Small intestine (tissue), 7 donors: ENCODE data around the gene CCL27. TPM values are rescaled to one million over a fixed set of nuclear protein-coding genes. Genes with fewer than 3 reads are reported as not detected.

ENCODE experiments used
- DNase-seq, 2 donors: peaks; one replicate each; pipeline versions ENCODE4 v3.0.0 to v3.0.0-alpha.2; 2013
- FAIRE-seq: peaks from 2 replicates; lab custom pipeline; 2012; peaks lifted over from hg19 to GRCh38; lab: Jason Lieb, UNC
- H3K27ac ChIP-seq, 3 donors: one replicate each; pipeline ENCODE4 v1.5.1; 2013; ENCODE audit warnings: low read length in 2 of 3, mild to moderate bottlenecking in 2 of 3, control low read depth in 1 of 3, inconsistent platforms in 1 of 3, low read depth in 1 of 3, moderate library complexity in 1 of 3
- H3K27me3 ChIP-seq, 3 donors: one replicate each; pipeline ENCODE4 v1.6.1; 2013; ENCODE audit warnings: low read length in 3 of 3, inconsistent platforms in 1 of 3; ENCODE audit not compliant: control insufficient read depth in 3 of 3, insufficient read depth in 3 of 3
- H3K36me3 ChIP-seq, 3 donors: one replicate each; pipeline ENCODE4 v1.6.1; 2013; ENCODE audit warnings: low read length in 3 of 3, inconsistent platforms in 1 of 3, low read depth in 1 of 3, mild to moderate bottlenecking in 1 of 3, moderate library complexity in 1 of 3; ENCODE audit not compliant: control insufficient read depth in 3 of 3, insufficient read depth in 2 of 3
- H3K4me1 ChIP-seq, 3 donors: one replicate each; pipeline ENCODE4 v1.6.1; 2013; ENCODE audit warnings: low read length in 2 of 3, inconsistent platforms in 1 of 3, low read depth in 1 of 3, mild to moderate bottlenecking in 1 of 3, moderate library complexity in 1 of 3; ENCODE audit not compliant: control insufficient read depth in 3 of 3, insufficient read depth in 2 of 3
- H3K4me3 ChIP-seq, 3 donors: one replicate each; pipeline ENCODE4 v1.5.1; 2013; ENCODE audit warnings: low read length in 3 of 3, control low read depth in 1 of 3, inconsistent platforms in 1 of 3, low read depth in 1 of 3, mild to moderate bottlenecking in 1 of 3, moderate library complexity in 1 of 3
- H3K9me3 ChIP-seq, 2 donors: one replicate each; pipeline ENCODE4 v1.6.1; 2013; ENCODE audit warnings: low read depth in 1 of 2, low read length in 1 of 2; ENCODE audit not compliant: control insufficient read depth in 2 of 2, insufficient read depth in 1 of 2
- WGBS, 3 donors: extraction: QIAGEN DNeasy Blood & Tissue Kit; methylation state at CpG; one replicate each; pipeline ENCODE4 v1.1.7; 2013; 5-methylcytosine and 5-hydroxymethylcytosine counted together
- polyA plus RNA-seq, 4 donors: library from polyadenylated mRNA; stranded (reverse) in 3 of 4; unstranded in 1 of 4; fragments of 200-250 nt in 3 of 4; fragments of 120-200 nt in 1 of 4; gene quantifications; one replicate each; pipeline versions ENCODE4 v1.2.1 to v1.2.3, GENCODE V29; 2013
- donor health status: healthy with polysubstance abuse.
- donor health status: control.
- donor health status: control.
- donor health status: Bipolar disorder and iron deficiency.
- donor health status: healthy.

CCL27 gene
- polyA plus RNA-seq, 4 donors: 0.09 to 0.89 (median 0.24) TPM; not detected in 1

- no peak for FAIRE-seq
- peaks cover 0 to 16% (median 0%) of the 10 kb centered on the region in 3 donors for H3K36me3 ChIP-seq
- 43 to 65% (median 59%) methylated on average over 5 of the region's 5 CpGs for WGBS, 3 donors
- peaks cover 0 to 25% (median 2%) of the 10 kb centered on the region in 3 donors for H3K4me1 ChIP-seq
- H3K27ac ChIP-seq: no peak overlapping the region
- peaks cover 0 to 27% (median 6%) of the 10 kb centered on the region in 3 donors for H3K27me3 ChIP-seq
- no peaks in the 10 kb centered on the region for H3K9me3 ChIP-seq
- DNase-seq: no peak
- no peak overlapping the region for H3K4me3 ChIP-seq
Observed at GRCh38 chr9:34633166-34633565, 29.3 kb downstream of the CCL27 start.

DNA sequence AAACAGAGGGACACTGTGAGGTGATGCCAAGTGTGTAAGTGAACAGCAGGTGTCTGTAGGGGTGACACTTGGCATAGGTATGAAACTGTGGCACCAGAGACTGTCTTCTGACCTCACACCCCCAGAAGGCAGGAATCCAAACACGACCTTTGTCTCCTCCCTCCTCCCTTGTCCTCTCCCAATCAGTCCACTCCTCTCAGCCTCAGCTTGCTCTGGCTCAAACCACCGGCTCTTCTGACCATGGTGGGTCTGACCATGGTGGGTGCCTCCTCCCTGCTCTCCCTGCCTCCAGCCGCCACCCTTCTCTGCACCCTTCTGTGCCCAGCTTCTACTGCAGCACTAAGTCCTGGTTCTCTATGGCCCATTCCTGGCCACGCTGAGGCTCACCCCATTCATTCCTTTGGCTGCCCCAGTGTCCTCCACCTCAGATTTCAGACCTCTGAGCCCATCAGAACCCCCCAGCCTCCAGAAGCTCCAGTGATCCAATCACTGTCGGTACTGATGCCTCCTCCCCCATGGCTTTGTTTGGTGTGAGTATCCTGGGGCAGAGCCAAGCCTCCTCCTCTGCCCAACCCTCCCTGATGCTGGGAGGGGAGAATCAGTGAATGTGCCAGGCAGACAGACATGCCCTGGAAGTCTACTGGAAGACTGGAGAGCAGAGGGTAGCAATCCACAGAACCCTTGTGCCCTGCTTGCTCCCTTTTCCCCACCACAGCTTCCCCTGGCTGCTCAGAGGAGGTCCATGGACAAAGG is 31.9 kb downstream of the CCL27 start:
- Histone ChIP-seq H3K4me3 (no peak overlapping the region), H3K4me1 (peaks cover 0 to 12% (median 2%) of the 10 kb centered on the region in 3 donors), H3K27me3 (peaks cover 0 to 53% (median 25%) of the 10 kb centered on the region in 3 donors), H3K9me3 (no peaks in the 10 kb centered on the region), H3K27ac (no peak overlapping the region), H3K36me3 (peaks cover 0 to 11% (median 0%) of the 10 kb centered on the region in 3 donors)
- FAIRE-seq (no peak), DNase-seq (peak; percentile 39 to 73)
- WGBS, 3 donors: 17 to 33% (median 25%) methylated on average over 5 of the region's 5 CpGs

DNA sequence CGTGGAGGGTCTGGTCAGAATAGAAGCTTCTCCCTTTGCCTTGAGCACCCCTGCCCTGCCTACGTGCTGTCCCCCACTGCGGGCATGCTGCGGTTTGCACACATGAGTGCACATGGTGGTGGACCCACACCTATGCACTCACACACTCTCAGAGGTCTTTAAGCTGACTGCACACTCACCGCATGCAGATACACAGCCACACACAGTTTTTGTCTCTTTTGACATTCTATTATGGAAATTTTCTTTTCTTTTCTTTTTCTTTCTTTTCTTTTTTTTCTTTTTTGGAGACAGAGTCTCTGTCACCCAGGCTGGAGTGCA is 33.0 kb downstream of the CCL27 start:
- Histone ChIP-seq H3K36me3 (no peaks in the 10 kb centered on the region), H3K4me1 (peaks cover 0 to 17% (median 2%) of the 10 kb centered on the region in 3 donors), H3K9me3 (no peaks in the 10 kb centered on the region), H3K27ac (no peak overlapping the region), H3K4me3 (peak overlapping the region in 2 of 3 donors; percentile 10 to 49), H3K27me3 (peaks cover 0 to 64% (median 33%) of the 10 kb centered on the region in 3 donors)
- FAIRE-seq: no peak
- WGBS, 3 donors: 27 to 41% (median 37%) methylated on average over 5 of the region's 5 CpGs
- DNase-seq: no peak

DNA sequence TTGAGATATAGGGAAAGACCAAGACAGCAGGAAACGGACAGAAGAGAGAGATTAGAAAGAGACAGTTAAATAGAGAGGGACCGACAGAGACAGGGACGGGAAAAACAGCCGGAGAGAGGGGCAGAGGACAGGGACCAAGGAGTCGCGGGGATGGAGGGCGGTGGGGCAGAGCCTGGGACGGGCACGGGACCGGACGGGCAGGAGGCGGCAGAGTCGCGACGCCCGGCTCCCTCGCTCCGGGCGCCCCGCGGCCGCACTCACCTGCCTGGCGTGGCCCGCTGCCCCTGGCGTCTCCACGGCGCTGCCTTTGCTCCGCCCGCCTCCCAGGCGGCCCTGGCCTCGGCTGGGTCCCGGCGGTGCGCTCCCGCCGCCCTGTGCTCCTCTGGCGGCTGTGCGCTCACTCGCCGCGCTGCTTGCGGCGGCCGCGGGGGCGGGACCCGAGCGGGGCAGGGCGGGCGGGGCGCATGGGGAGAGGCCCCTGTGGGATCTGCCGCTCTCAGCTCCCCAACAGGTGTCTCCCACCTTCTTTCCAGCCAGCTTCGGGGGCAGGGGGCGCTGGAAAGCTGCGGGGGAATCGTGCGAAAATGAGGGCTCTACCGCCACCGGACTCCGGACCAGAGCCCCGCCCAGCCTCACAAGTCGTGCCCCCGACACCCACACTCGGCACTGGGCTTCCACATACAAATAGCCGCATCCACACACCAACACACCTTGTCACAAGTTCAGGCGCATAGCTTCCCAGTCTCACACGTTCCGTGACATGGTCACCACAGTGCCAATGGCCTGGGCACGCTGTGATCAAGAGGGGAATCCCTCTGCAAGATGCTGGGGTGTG is 33.6 kb downstream of the CCL27 start, which contains the start of gene ARID3C:
ARID3C (minus strand) TSS at position 411 of the 835 bp plus-strand sequence. CDS start 1,052 bp downstream, outside the sequence.
- H3K36me3 ChIP-seq: no peaks in the 10 kb centered on the region
- peak within 1 kb of the TSS in 2 of 3 donors; percentile 10 to 49 for H3K4me3 ChIP-seq
- 1 to 3% (median 2%) methylated on average over 34 to 69 of the region's 69 CpGs for WGBS, 3 donors
- no peak within 1 kb of the TSS for H3K27ac ChIP-seq
- H3K27me3 ChIP-seq: peaks cover 0 to 70% (median 39%) of the 10 kb centered on the region in 3 donors
- peaks cover 0 to 21% (median 2%) of the 10 kb centered on the region in 3 donors for H3K4me1 ChIP-seq
- FAIRE-seq (no peak), DNase-seq (peak; percentile 56 to 72)
- H3K9me3 ChIP-seq: no peaks in the 10 kb centered on the region

GRCh38 chr9:34627716-34628655 is 34.5 kb downstream of the CCL27 start:
- H3K36me3 ChIP-seq: no peaks in the 10 kb centered on the region
- WGBS, 3 donors: 33 to 39% (median 38%) methylated on average over 20 of the region's 20 CpGs
- no peak overlapping the region for H3K27ac ChIP-seq
- FAIRE-seq (no peak), DNase-seq (no peak)
- peaks cover 0 to 24% (median 2%) of the 10 kb centered on the region in 3 donors for H3K4me1 ChIP-seq
- H3K4me3 ChIP-seq: peak overlapping the region in 1 of 3 donors; percentile 49
- H3K9me3 ChIP-seq: no peaks in the 10 kb centered on the region
- peaks cover 0 to 79% (median 44%) of the 10 kb centered on the region in 3 donors for H3K27me3 ChIP-seq

DNA sequence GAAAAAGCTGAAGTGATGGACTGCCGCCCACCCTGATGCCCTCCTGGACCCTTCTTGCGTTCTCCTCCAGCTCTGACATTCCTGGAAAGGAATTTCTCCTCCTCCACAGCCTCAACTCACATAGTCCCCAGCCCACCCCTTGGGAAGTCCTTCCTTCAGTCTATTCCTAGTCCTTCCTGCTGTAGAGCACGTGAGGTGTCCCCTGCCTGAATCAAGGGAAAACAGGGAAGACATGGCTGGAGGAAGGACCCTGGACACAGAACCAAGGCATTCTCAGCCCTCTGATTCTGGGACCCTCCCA is 37.3 kb downstream of the CCL27 start:
- Histone ChIP-seq H3K4me3 (no peak overlapping the region), H3K9me3 (peaks cover 0 to 2% of the 10 kb centered on the region in 2 donors), H3K36me3 (no peaks in the 10 kb centered on the region), H3K27ac (no peak overlapping the region), H3K4me1 (peaks cover 0 to 25% (median 2%) of the 10 kb centered on the region in 3 donors), H3K27me3 (peaks cover 0 to 92% (median 51%) of the 10 kb centered on the region in 3 donors)
- DNase-seq (no peak), FAIRE-seq (no peak)
- WGBS, 3 donors: 40 to 59% (median 53%) methylated on average over 3 of the region's 3 CpGs

- Histone ChIP-seq H3K36me3 (no peaks in the 10 kb centered on the region), H3K9me3 (peaks cover 0 to 2% of the 10 kb centered on the region in 2 donors), H3K27ac (no peak overlapping the region), H3K4me1 (peaks cover 0 to 26% (median 2%) of the 10 kb centered on the region in 3 donors), H3K27me3 (peaks cover 0 to 87% (median 51%) of the 10 kb centered on the region in 3 donors), H3K4me3 (no peak overlapping the region)
- FAIRE-seq (no peak), DNase-seq (no peak)
- 13 to 27% (median 16%) methylated on average over 39 of the region's 39 CpGs for WGBS, 3 donors
Observed at GRCh38 chr9:34624475-34625185, 37.8 kb downstream of the CCL27 start.
